Loucy (cell line): ENCODE results near the gene GLMP.

ENCODE experiments used
- CTCF ChIP-seq: fragments of 200-600 bp; sonication (generic); conservative IDR thresholded peaks from 2 replicates; pipeline ENCODE4 v1.5.1; 2014; ENCODE audit warnings: mild to moderate bottlenecking, antibody characterized with exemption, low read length
- EZH2phosphoT487 ChIP-seq: fragments of 200-600 bp; IDR thresholded peaks from 2 replicates; pipeline ENCODE4 v1.6.1; 2018; ENCODE audit warnings: antibody characterized with exemption, mild to moderate bottlenecking, moderate library complexity, borderline replicate concordance

GRCh38 chr1:156308078-156308477, 12.6 kb upstream of the GLMP start:
- TF ChIP-seq CTCF (no peak), EZH2phosphoT487 (no peak)
